DND-41 (cell line): ENCODE measurements around the gene FANK1.
A peak's percentile ranks its signal among the peaks of the same experiment; 100 is the strongest.

Source experiments
- ATAC-seq: fragments of 200-7000 bp; cut with Tn5 transposase; 3 replicates; pipeline ENCODE4 v1.9.1; 2021; ENCODE audit warnings: low read depth; ENCODE audit not compliant: insufficient read depth
- DNase-seq: peaks from one replicate; pipeline ENCODE4 v3.0.0-alpha.2; 2020
- H2AFZ ChIP-seq: 2 replicates; pipeline ENCODE4 v1.6.0; 2012; ENCODE audit warnings: low read depth, low read length
- H3K27ac ChIP-seq: 2 replicates; pipeline ENCODE4 v1.5.1; 2012; ENCODE audit warnings: low read length, inconsistent platforms
- H3K27me3 ChIP-seq: fragments of 200-600 bp; sonication (generic); 2 replicates; pipeline ENCODE4 v1.6.0; 2012; ENCODE audit warnings: low read length, mild to moderate bottlenecking, inconsistent platforms; ENCODE audit not compliant: insufficient read depth, poor library complexity
- H3K36me3 ChIP-seq: 2 replicates; pipeline ENCODE4 v1.5.1; 2012; ENCODE audit warnings: low read length, inconsistent platforms; ENCODE audit not compliant: insufficient read depth
- H3K4me1 ChIP-seq: 2 replicates; pipeline ENCODE4 v1.5.1; 2012; ENCODE audit warnings: mild to moderate bottlenecking, low read length; ENCODE audit not compliant: insufficient read depth
- H3K4me2 ChIP-seq: 2 replicates; pipeline ENCODE4 v1.6.0; 2012; ENCODE audit warnings: mild to moderate bottlenecking, moderate library complexity, low read length, inconsistent platforms; ENCODE audit not compliant: insufficient read depth
- H3K4me3 ChIP-seq, 2 experiments: fragments of 200-600 bp in 1 of 2; shearing (Covaris generic) in 1 of 2; 2 replicates each; pipeline ENCODE4 v1.5.1; 2012 to 2016; ENCODE audit warnings: inconsistent platforms in 2 of 2, low read length in 2 of 2, mild to moderate bottlenecking in 2 of 2, low read depth in 1 of 2, moderate library complexity in 1 of 2
- H3K79me2 ChIP-seq: 2 replicates; pipeline ENCODE4 v1.6.0; 2012; ENCODE audit warnings: low read length, inconsistent platforms; ENCODE audit not compliant: insufficient read depth
- H3K9ac ChIP-seq: 2 replicates; pipeline ENCODE4 v1.6.0; 2012; ENCODE audit warnings: low read depth, mild to moderate bottlenecking, inconsistent platforms, low read length, moderate library complexity
- H3K9me3 ChIP-seq: 2 replicates; pipeline ENCODE4 v1.5.1; 2012; ENCODE audit warnings: low read length, moderate library complexity, mild to moderate bottlenecking, inconsistent platforms; ENCODE audit not compliant: insufficient read depth, severe bottlenecking
- H4K20me1 ChIP-seq: 2 replicates; pipeline ENCODE4 v1.6.0; 2012; ENCODE audit warnings: low read length; ENCODE audit not compliant: insufficient read depth
- CTCF ChIP-seq: IDR thresholded peaks from 2 replicates; pipeline ENCODE4 v1.5.1; 2012; ENCODE audit warnings: borderline replicate concordance, low read length, moderate library complexity, mild to moderate bottlenecking; ENCODE audit not compliant: poor library complexity, severe bottlenecking; ENCODE audit errors: extremely low read depth
- EZH2 ChIP-seq: IDR thresholded peaks from 3 replicates; pipeline ENCODE4 v1.6.1; 2012; ENCODE audit warnings: borderline replicate concordance, low read depth, mild to moderate bottlenecking, moderate library complexity, low read length, inconsistent platforms; ENCODE audit not compliant: severe bottlenecking

Gene FANK1

DNA sequence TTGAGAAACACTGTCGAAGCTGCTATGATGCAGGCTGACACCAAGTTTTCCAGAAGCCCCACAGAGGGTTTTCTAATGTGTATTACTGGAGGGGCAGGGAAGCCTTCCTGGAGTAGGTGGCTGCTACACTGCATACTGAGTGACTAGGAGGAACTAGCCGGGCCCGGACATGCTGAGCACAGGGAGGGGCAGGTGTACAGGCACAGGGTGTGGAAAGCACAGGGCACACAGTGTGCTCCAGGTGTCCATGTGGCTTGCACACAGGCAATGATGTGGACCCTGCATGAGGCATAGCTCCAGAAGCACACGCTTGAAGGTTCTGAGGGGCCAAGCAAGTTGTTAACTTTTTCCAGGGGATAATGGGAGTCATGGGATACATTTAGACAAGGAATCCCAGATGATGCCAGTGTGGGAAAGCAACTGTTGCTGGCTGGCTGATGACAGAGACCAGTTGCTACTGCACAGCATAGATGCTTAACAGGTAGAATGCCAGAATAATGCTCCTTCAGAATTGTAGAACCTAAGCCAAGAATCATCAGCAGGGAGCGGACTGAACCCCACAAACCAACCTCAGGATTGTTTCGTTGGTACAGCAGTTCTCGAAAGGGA lies 29.8 kb upstream of the FANK1 start:
- Histone ChIP-seq H2AFZ (no peak overlapping the region), H3K27ac (no peak overlapping the region), H3K4me1 (no peaks in the 10 kb centered on the region), H4K20me1 (no peaks in the 10 kb centered on the region), H3K79me2 (no peaks in the 10 kb centered on the region), H3K36me3 (no peaks in the 10 kb centered on the region), H3K4me2 (no peak overlapping the region), H3K9ac (no peak overlapping the region), H3K4me3 (no peak overlapping the region), H3K27me3 (no peaks in the 10 kb centered on the region), H3K9me3 (no peaks in the 10 kb centered on the region)
- no peak for ATAC-seq
- no peak for TF ChIP-seq EZH2
- TF ChIP-seq CTCF = no peak
- DNase-seq = no peak

DNA sequence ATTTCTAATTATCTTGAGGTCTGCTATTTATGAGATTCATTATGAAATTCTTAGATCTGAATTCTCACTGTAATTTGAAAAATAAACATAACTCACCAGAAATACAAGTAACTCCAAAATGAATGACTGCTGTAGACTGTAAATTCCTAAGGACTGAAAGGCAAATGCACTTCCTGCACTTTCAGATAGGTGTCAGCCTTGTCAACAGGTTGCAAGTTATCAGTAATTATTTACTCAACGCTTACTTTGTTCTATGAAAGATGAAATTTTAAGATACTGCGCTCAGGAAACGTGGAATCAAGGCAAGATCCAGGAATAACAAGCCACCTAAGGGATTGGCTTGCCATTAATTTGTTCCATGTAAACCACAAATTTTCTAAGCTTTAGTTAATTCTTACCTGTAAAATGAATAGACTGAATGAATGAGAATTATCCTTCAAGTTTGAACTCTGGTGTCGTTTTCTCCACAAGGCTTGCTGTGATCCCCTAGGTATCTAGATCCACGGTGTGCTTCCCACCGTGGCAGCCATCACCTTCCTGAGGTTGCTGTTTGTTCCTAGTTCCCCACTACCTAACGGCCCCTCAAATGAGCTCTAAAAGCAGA lies 27.9 kb upstream of the FANK1 start:
- TF ChIP-seq EZH2 (no peak), CTCF (peak; percentile 83)
- H2AFZ ChIP-seq = no peak overlapping the region
- no peaks in the 10 kb centered on the region for H3K27me3 ChIP-seq
- no peaks in the 10 kb centered on the region for H3K9me3 ChIP-seq
- H3K4me1 ChIP-seq = no peaks in the 10 kb centered on the region
- no peaks in the 10 kb centered on the region for H3K36me3 ChIP-seq
- no peak overlapping the region for H3K9ac ChIP-seq
- ATAC-seq (peak; percentile 45; the same call in 1 of the 3 replicates), DNase-seq (peak; percentile 15)
- H4K20me1 ChIP-seq = no peaks in the 10 kb centered on the region
- H3K27ac ChIP-seq = no peak overlapping the region
- H3K4me3 ChIP-seq = no peak overlapping the region
- H3K4me2 ChIP-seq = no peak overlapping the region
- no peaks in the 10 kb centered on the region for H3K79me2 ChIP-seq

DNA sequence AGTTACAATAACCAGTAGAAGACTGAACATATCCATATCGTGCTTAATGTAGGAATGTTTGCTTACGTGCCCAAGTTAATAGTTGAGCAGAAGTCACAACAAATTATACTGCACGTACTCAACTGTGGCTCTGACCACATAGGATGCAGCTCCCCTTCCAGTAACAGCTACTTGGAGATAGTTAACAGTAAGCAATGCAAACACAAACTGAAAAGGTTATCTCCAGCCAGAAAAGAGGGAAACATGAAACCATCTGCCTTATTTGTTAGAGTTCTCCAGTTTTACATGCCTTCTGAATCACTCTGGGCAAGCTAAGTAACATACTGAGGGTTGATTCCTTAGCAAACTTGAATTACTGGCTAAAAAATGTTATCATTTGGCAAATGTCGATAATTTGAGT lies 25.0 kb upstream of the FANK1 start:
- no peak overlapping the region for H2AFZ ChIP-seq
- peaks cover 7% of the 10 kb centered on the region for H3K9me3 ChIP-seq
- no peak overlapping the region for H3K9ac ChIP-seq
- H3K36me3 ChIP-seq = no peaks in the 10 kb centered on the region
- no peaks in the 10 kb centered on the region for H3K4me1 ChIP-seq
- H3K27me3 ChIP-seq = no peaks in the 10 kb centered on the region
- ATAC-seq (no peak), DNase-seq (no peak)
- H4K20me1 ChIP-seq = no peaks in the 10 kb centered on the region
- H3K79me2 ChIP-seq = no peaks in the 10 kb centered on the region
- no peak overlapping the region for H3K4me3 ChIP-seq
- H3K27ac ChIP-seq = no peak overlapping the region
- no peak overlapping the region for H3K4me2 ChIP-seq
- no peak for TF ChIP-seq EZH2
- TF ChIP-seq CTCF = no peak
